ENCODE measurements around the gene XAGE1A. TPM values are rescaled to one million over a fixed set of nuclear protein-coding genes. Genes with fewer than 3 reads are reported as not detected.

Gene XAGE1A
- not detected in 2 replicates for total RNA-seq

DNA sequence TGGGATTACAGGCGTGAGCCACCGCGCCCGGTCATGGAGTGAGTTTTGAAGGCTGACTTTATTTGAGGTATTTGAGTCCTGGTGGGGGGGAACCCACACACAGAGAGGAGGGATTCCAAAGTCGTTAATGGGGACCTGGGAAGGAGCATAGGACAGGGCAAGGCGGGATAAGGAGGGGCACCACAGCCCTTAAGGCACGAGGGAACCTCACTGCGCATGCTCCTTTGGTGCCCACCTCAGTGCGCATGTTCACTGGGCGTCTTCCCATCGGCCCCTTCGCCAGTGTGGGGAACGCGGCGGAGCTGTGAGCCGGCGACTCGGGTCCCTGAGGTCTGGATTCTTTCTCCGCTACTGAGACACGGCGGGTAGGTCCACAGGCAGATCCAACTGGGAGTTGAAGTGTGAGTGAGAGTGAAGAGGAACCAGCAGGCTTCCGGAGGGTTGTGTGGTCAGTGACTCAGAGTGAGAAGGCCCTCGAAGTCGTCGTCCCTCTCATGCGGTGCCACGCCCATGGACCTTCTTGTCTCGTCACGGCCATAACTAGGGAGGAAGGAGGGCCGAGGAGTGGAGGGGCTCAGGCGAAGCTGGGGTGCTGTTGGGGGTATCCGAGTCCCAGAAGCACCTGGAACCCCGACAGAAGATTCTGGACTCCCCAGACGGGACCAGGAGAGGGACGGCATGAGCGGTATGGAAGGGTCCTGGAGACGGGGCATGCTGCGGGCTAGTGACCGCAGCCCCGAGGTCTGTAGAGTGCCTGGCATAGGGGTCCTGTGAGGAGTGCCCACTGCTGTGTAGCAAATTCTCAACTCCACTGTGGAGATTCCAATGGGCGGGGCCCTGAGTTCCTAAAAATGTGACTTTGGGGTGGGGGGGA is at the start of gene XAGE1A:
TSS of gene XAGE1A (plus strand) at position 264 of the 874 bp plus-strand sequence. CDS start 1,554 bp downstream, outside the sequence.

GRCh38 chrX:52516987-52517325 is 21.3 kb downstream of the XAGE1A start, which contains the start of gene XAGE1B:
Gene XAGE1B (minus strand): TSS chrX:52517063. CDS start chrX:52515527, 1,536 bp downstream.

Small RNAs within 50 kb of the gene (small RNA-seq; reads per million reads assigned to genes)
- not detected for gene BX510359.8
- not detected for gene RBM22P7

Other genes starting within 250 kb of the XAGE1A start
- not detected in 2 replicates for gene XAGE2, start 126.8 kb upstream of the XAGE1A start, total RNA-seq
- gene XAGE1B, start 21.3 kb downstream of the XAGE1A start, total RNA-seq, result not detected in 2 replicates
- not detected in 2 replicates for gene SSX7, start 159.1 kb downstream of the XAGE1A start, total RNA-seq
- not detected in 2 replicates for gene SSX2, start 211.4 kb downstream of the XAGE1A start, total RNA-seq

Measured in subcutaneous preadipocyte (primary cell).